Sigmoid colon (tissue), 3 donors: Measurements from ENCODE around the gene LRFN2.

Experiments
- POLR2A ChIP-seq, 2 donors: fragments of 450-650 bp; IDR thresholded peaks; one replicate each; pipeline ENCODE4 v1.6.1; 2016; ENCODE audit warnings: antibody characterized with exemption in 2 of 2, mild to moderate bottlenecking in 2 of 2, moderate library complexity in 2 of 2
- TF ChIP-seq, protein P1 (sequence below), 4 experiments: fragments of 450-650 bp in 3 of 4; fragments of 200-600 bp in 1 of 4; IDR thresholded peaks; one replicate each; pipeline ENCODE4 v1.5.1; 2016 to 2019; ENCODE audit warnings: antibody characterized with exemption in 4 of 4, mild to moderate bottlenecking in 3 of 4, moderate library complexity in 2 of 4

GRCh38 chr6:40584741-40585140, 2.4 kb downstream of the LRFN2 start:
- TF ChIP-seq, protein P1, sequence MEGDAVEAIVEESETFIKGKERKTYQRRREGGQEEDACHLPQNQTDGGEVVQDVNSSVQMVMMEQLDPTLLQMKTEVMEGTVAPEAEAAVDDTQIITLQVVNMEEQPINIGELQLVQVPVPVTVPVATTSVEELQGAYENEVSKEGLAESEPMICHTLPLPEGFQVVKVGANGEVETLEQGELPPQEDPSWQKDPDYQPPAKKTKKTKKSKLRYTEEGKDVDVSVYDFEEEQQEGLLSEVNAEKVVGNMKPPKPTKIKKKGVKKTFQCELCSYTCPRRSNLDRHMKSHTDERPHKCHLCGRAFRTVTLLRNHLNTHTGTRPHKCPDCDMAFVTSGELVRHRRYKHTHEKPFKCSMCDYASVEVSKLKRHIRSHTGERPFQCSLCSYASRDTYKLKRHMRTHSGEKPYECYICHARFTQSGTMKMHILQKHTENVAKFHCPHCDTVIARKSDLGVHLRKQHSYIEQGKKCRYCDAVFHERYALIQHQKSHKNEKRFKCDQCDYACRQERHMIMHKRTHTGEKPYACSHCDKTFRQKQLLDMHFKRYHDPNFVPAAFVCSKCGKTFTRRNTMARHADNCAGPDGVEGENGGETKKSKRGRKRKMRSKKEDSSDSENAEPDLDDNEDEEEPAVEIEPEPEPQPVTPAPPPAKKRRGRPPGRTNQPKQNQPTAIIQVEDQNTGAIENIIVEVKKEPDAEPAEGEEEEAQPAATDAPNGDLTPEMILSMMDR (IDR thresholded peaks at IDR 0.05): no peak
- TF ChIP-seq POLR2A (IDR thresholded peaks at IDR 0.05): no peak
